ENCODE results near the gene GATAD2B. TPM values are rescaled to one million over a fixed set of nuclear protein-coding genes. Genes with fewer than 3 reads are reported as not detected.

The GATAD2B gene
- total and polyA plus RNA-seq, 2 donors (not counting 3 experiments of a cell fraction or from before 2014, with no cell fraction given) = 8.5 to 46.3 TPM

- BruUV-seq (replicated peaks) = no TSS peak
- Histone ChIP-seq H3K79me2 (ENCODE audit: control insufficient read depth, insufficient read depth, low read length) (peaks cover 45% of the 10 kb centered on the region), H3K4me1 (ENCODE audit: control insufficient read depth, extremely low read depth, insufficient read depth, low read length) (peaks cover 35% of the 10 kb centered on the region), H3K27me3 (ENCODE audit: control insufficient read depth in 2 of 2, insufficient read depth in 2 of 2, low read length in 2 of 2) (no peaks in the 10 kb centered on the region), H3K9ac (replicated peaks; ENCODE audit: extremely low read depth, insufficient read depth, low read length) (peak within 1 kb of the TSS; percentile 72), H3K4me2 (ENCODE audit: insufficient read depth, low read length) (peak within 1 kb of the TSS; percentile 72), H3K4me3 (replicated peaks in 1 of 3; ENCODE audit: insufficient read depth in 1 of 3, low read depth in 1 of 3, low read length in 3 of 3) (peak within 1 kb of the TSS; percentile 47 to 80 (median 75)), H3K9me1 (replicated peaks; ENCODE audit: control insufficient read depth, extremely low read depth, insufficient read depth, low read length) (no peaks in the 10 kb centered on the region), H3K27ac (ENCODE audit: insufficient read depth, low read depth, low read length) (peak within 1 kb of the TSS; percentile 18), H2AFZ (ENCODE audit: low read depth, low read length) (peak within 1 kb of the TSS; percentile 47), H4K20me1 (replicated peaks; ENCODE audit: control insufficient read depth, extremely low read depth, insufficient read depth, low read length) (no peaks in the 10 kb centered on the region), H3K9me3 (replicated peaks; ENCODE audit: control insufficient read depth, insufficient read depth, low read length) (no peaks in the 10 kb centered on the region), H3K36me3 (ENCODE audit: control insufficient read depth in 2 of 2, extremely low read depth in 1 of 2, insufficient read depth in 2 of 2, low read length in 2 of 2) (peaks cover 0 to 17% of the 10 kb centered on the region in 2 experiments)
- CTCF ChIA-PET = interaction anchor here (1.5 to 4.2 kb wide), 4 partner anchors 9 to 21 kb away, joined by 4 to 25 read pairs (median 7); partner anchors contain the start of genes CREB3L4, DENND4B and JTB
- DNase-seq (ENCODE audit: low read depth, low spot score) (peak; percentile 98), FAIRE-seq (peak; percentile 100)
- dilution Hi-C loops (cut with MboI; ENCODE audit: extremely low pct_ligation_motif_present, low sequenced_read_pairs) (no loop called here), intact Hi-C loops (cut with micrococcal nuclease) (loop anchor here (1.0 kb wide), 4 partner anchors 12 to 35 kb away; partner anchors contain the start of genes DENND4B and JTB)
- TF ChIP-seq POLR2AphosphoS5 (IDR thresholded peaks at IDR 0.05; ENCODE audit: insufficient read depth, low read depth, low read length) (peak; percentile 81), POLR2A (IDR thresholded peaks at IDR 0.05; ENCODE audit: low read depth, low read length) (peak; percentile 33), EZH2 (IDR thresholded peaks at IDR 0.05; ENCODE audit: borderline replicate concordance, low read depth, low read length, severe bottlenecking) (no peak)
- POLR2A ChIA-PET = interaction anchor here (0.9 to 1.2 kb wide), 2 partner anchors 12 to 77 kb away, joined by 3 to 5 read pairs; partner anchors contain the start of gene DENND4B
Measured at GRCh38 chr1:153958111-153958960, 35.6 kb upstream of the GATAD2B start, which contains the start of gene CRTC2. TSS of gene CRTC2 (minus strand) at chr1:153958612. CDS start at chr1:153958497, 115 bp downstream.

GRCh38 chr1:153957744-153958110 lies 35.0 kb upstream of the GATAD2B start:
- peak overlapping the region; percentile 47 to 80 (median 75) for H3K4me3 ChIP-seq (replicated peaks in 1 of 3; ENCODE audit: insufficient read depth in 1 of 3, low read depth in 1 of 3, low read length in 3 of 3)
- peak overlapping the region; percentile 22 for H2AFZ ChIP-seq (ENCODE audit: low read depth, low read length)
- H3K79me2 ChIP-seq (ENCODE audit: control insufficient read depth, insufficient read depth, low read length) = peaks cover 45% of the 10 kb centered on the region
- ChIA-PET CTCF (interaction anchor here (1.5 to 4.2 kb wide), 4 partner anchors 9 to 20 kb away, joined by 4 to 25 read pairs (median 7); partner anchors contain the start of genes CREB3L4, DENND4B and JTB), POLR2A (interaction anchor here (1.2 kb wide), 1 partner anchor 76 kb away, joined by 3 read pairs; no protein-coding TSS in a partner anchor)
- H3K36me3 ChIP-seq (ENCODE audit: control insufficient read depth in 2 of 2, extremely low read depth in 1 of 2, insufficient read depth in 2 of 2, low read length in 2 of 2) = peaks cover 0 to 17% of the 10 kb centered on the region in 2 experiments
- peaks cover 31% of the 10 kb centered on the region for H3K4me1 ChIP-seq (ENCODE audit: control insufficient read depth, extremely low read depth, insufficient read depth, low read length)
- no peaks in the 10 kb centered on the region for H3K9me3 ChIP-seq (replicated peaks; ENCODE audit: control insufficient read depth, insufficient read depth, low read length)
- FAIRE-seq (peak; percentile 63), DNase-seq (ENCODE audit: low read depth, low spot score) (peak; percentile 31)
- intact Hi-C loops (cut with micrococcal nuclease) = loop anchor here (1.0 kb wide), 4 partner anchors 11 to 34 kb away; partner anchors contain the start of genes DENND4B and JTB
- H3K27ac ChIP-seq (ENCODE audit: insufficient read depth, low read depth, low read length) = peak overlapping the region; percentile 18
- no peaks in the 10 kb centered on the region for H3K9me1 ChIP-seq (replicated peaks; ENCODE audit: control insufficient read depth, extremely low read depth, insufficient read depth, low read length)
- H4K20me1 ChIP-seq (replicated peaks; ENCODE audit: control insufficient read depth, extremely low read depth, insufficient read depth, low read length) = no peaks in the 10 kb centered on the region
- no peak for TF ChIP-seq EZH2 (IDR thresholded peaks at IDR 0.05; ENCODE audit: borderline replicate concordance, low read depth, low read length, severe bottlenecking)
- TF ChIP-seq JUN (IDR thresholded peaks at IDR 0.05; ENCODE audit: borderline replicate concordance, insufficient read depth, insufficient read length, low read depth) = no peak
- TF ChIP-seq FOS (IDR thresholded peaks at IDR 0.05; ENCODE audit: borderline replicate concordance, insufficient read depth, low read length) = no peak
- TF ChIP-seq MYC (IDR thresholded peaks at IDR 0.05; ENCODE audit: low read depth, low read length) = no peak
- TF ChIP-seq MAX (IDR thresholded peaks at IDR 0.05; ENCODE audit: insufficient read depth, insufficient read length) = no peak
- no peak for TF ChIP-seq CTCF (IDR thresholded peaks at IDR 0.05; ENCODE audit: extremely low read depth in 1 of 2, insufficient read depth in 1 of 2, low read depth in 1 of 2, low read length in 2 of 2)
- no peak for TF ChIP-seq POLR2A (IDR thresholded peaks at IDR 0.05; ENCODE audit: low read depth, low read length)
- TF ChIP-seq GATA2 (IDR thresholded peaks at IDR 0.05; ENCODE audit: insufficient read depth, insufficient read length, low read depth, low read length) = no peak
- TF ChIP-seq POLR2AphosphoS5 (IDR thresholded peaks at IDR 0.05; ENCODE audit: insufficient read depth, low read depth, low read length) = no peak
- dilution Hi-C loops (cut with MboI; ENCODE audit: extremely low pct_ligation_motif_present, low sequenced_read_pairs) = no loop called here
- no TSS peak for BruUV-seq (replicated peaks)
- no peaks in the 10 kb centered on the region for H3K27me3 ChIP-seq (ENCODE audit: control insufficient read depth in 2 of 2, insufficient read depth in 2 of 2, low read length in 2 of 2)
- H3K4me2 ChIP-seq (ENCODE audit: insufficient read depth, low read length) = peak overlapping the region; percentile 72
- H3K9ac ChIP-seq (replicated peaks; ENCODE audit: extremely low read depth, insufficient read depth, low read length) = peak overlapping the region; percentile 72

All from endothelial cell of umbilical vein (primary cell).